IPS-11a (cell line): ENCODE results near the gene AOAH.
"Not testable (repeated sequence)": the region's sequence is repeated elsewhere in the genome, so short reads cannot be mapped to it uniquely, and the experiment has no call there.

Source experiments
- H3K4me3 ChIP-seq: one replicate; pipeline ENCODE4 v1.5.1; 2013; ENCODE audit warnings: low read depth, low read length, control low read depth

Gene AOAH

GRCh38 chr7:36515847-36516246 is 208.4 kb downstream of the AOAH start:
- H3K4me3 ChIP-seq: no peak overlapping the region

- H3K4me3 ChIP-seq: no peak overlapping the region
Observed at GRCh38 chr7:36514289-36515243, 209.7 kb downstream of the AOAH start.

GRCh38 chr7:36513393-36513792 is 210.9 kb downstream of the AOAH start:
- no peak overlapping the region for H3K4me3 ChIP-seq

GRCh38 chr7:36512616-36513015 is 211.7 kb downstream of the AOAH start:
- no peak overlapping the region for H3K4me3 ChIP-seq

- H3K4me3 ChIP-seq: no peak overlapping the region
Observed at GRCh38 chr7:36509962-36510361, 214.3 kb downstream of the AOAH start.

GRCh38 chr7:36507475-36508440 is 216.5 kb downstream of the AOAH start:
- no peak overlapping the region for H3K4me3 ChIP-seq

GRCh38 chr7:36506820-36507219 is 217.5 kb downstream of the AOAH start:
- H3K4me3 ChIP-seq: no peak overlapping the region

- H3K4me3 ChIP-seq: no peak overlapping the region
Observed at GRCh38 chr7:36506130-36506798, 218.0 kb downstream of the AOAH start.

- not testable (repeated sequence) for H3K4me3 ChIP-seq
Observed at GRCh38 chr7:36504617-36505016, 219.7 kb downstream of the AOAH start.

GRCh38 chr7:36504216-36504615 is 220.1 kb downstream of the AOAH start:
- H3K4me3 ChIP-seq: not testable (repeated sequence)

- H3K4me3 ChIP-seq: no peak overlapping the region
Observed at GRCh38 chr7:36497775-36498174, 226.5 kb downstream of the AOAH start.

- H3K4me3 ChIP-seq: not testable (repeated sequence)
Observed at GRCh38 chr7:36497176-36497575, 227.1 kb downstream of the AOAH start.

GRCh38 chr7:36496576-36496975 is 227.7 kb downstream of the AOAH start:
- H3K4me3 ChIP-seq: no peak overlapping the region

- H3K4me3 ChIP-seq: no peak overlapping the region
Observed at GRCh38 chr7:36491317-36491716, 233.0 kb downstream of the AOAH start.

GRCh38 chr7:36490419-36490830 is 233.9 kb downstream of the AOAH start:
- no peak overlapping the region for H3K4me3 ChIP-seq

- not testable (repeated sequence) for H3K4me3 ChIP-seq
Observed at GRCh38 chr7:36488672-36489071, 235.6 kb downstream of the AOAH start.

- no peak overlapping the region for H3K4me3 ChIP-seq
Observed at GRCh38 chr7:36487756-36488336, 236.4 kb downstream of the AOAH start.

GRCh38 chr7:36486336-36486735 is 238.0 kb downstream of the AOAH start:
- H3K4me3 ChIP-seq: no peak overlapping the region

GRCh38 chr7:36484265-36484664 is 240.0 kb downstream of the AOAH start:
- H3K4me3 ChIP-seq: no peak overlapping the region

GRCh38 chr7:36483853-36484252 is 240.4 kb downstream of the AOAH start:
- H3K4me3 ChIP-seq: not testable (repeated sequence)

GRCh38 chr7:36478745-36479144 is 245.5 kb downstream of the AOAH start:
- H3K4me3 ChIP-seq: no peak overlapping the region
